Fibroblast of lung (primary cell): ENCODE measurements around the gene CLTB.

Experiments used
- CTCF ChIP-seq, 2 donors: IDR thresholded peaks in 1 of 2; conservative IDR thresholded peaks in 1 of 2; 1 replicate in 1 of 2; 2 replicates in 1 of 2; pipeline ENCODE4 v1.5.1; 2011 to 2012; ENCODE audit warnings: low read length in 2 of 2, control low read depth in 1 of 2, inconsistent platforms in 1 of 2, low read depth in 1 of 2, mild to moderate bottlenecking in 1 of 2
- EZH2 ChIP-seq: IDR thresholded peaks from 2 replicates; pipeline ENCODE4 v1.5.1; 2012; ENCODE audit warnings: low read length, control low read depth, mild to moderate bottlenecking; ENCODE audit errors: missing control alignments

- TF ChIP-seq CTCF (conservative IDR thresholded peaks at IDR 0.05 in 1 of 2, IDR thresholded peaks at IDR 0.05 in 1 of 2; ENCODE audit: low read depth in 1 of 2, low read length in 2 of 2) (no peak), EZH2 (no peak)
Measured at GRCh38 chr5:176381423-176381822, 34.9 kb downstream of the CLTB start.
